CD14-positive monocyte (primary cell): ENCODE measurements around the gene ARF5. TPM values are rescaled to one million over a fixed set of nuclear protein-coding genes. Genes with fewer than 3 reads are reported as not detected.

Source experiments
- DNase-seq, 3 donors: peaks; one replicate each; pipeline ENCODE4 v3.0.0-alpha.2; 2011 to 2022
- H2AFZ ChIP-seq: 2 replicates; pipeline ENCODE4 v1.6.0; 2012; ENCODE audit warnings: mild to moderate bottlenecking, low read depth, low read length, inconsistent platforms; ENCODE audit not compliant: insufficient read depth, poor library complexity, severe bottlenecking
- H3K27ac ChIP-seq, 2 donors: 1 replicate in 1 of 2; 2 replicates in 1 of 2; pipeline ENCODE4 v1.5.1; 2012 to 2013; ENCODE audit warnings: low read length in 2 of 2, control low read depth in 1 of 2, inconsistent platforms in 1 of 2, low read depth in 1 of 2, mild to moderate bottlenecking in 1 of 2
- H3K27me3 ChIP-seq, 2 donors: one replicate each; pipeline versions ENCODE4 v1.6.0 to v1.6.1; 2011 to 2013; ENCODE audit warnings: low read length in 2 of 2; ENCODE audit not compliant: control insufficient read depth in 2 of 2, insufficient read depth in 2 of 2
- H3K36me3 ChIP-seq, 2 donors: replicated peaks in 1 of 2; 1 replicate in 1 of 2; 2 replicates in 1 of 2; pipeline versions ENCODE4 v1.5.1 to v1.6.1; 2012 to 2013; ENCODE audit warnings: low read length in 2 of 2, control low read depth in 1 of 2, inconsistent platforms in 1 of 2, mild to moderate bottlenecking in 1 of 2; ENCODE audit not compliant: insufficient read depth in 2 of 2, control insufficient read depth in 1 of 2
- H3K4me1 ChIP-seq, 2 donors: 1 replicate in 1 of 2; 2 replicates in 1 of 2; pipeline versions ENCODE4 v1.5.1 to v1.6.1; 2012 to 2013; ENCODE audit warnings: low read length in 2 of 2, control low read depth in 1 of 2, inconsistent platforms in 1 of 2, mild to moderate bottlenecking in 1 of 2, moderate library complexity in 1 of 2; ENCODE audit not compliant: insufficient read depth in 2 of 2, control insufficient read depth in 1 of 2
- H3K4me2 ChIP-seq: replicated peaks from 2 replicates; pipeline ENCODE3; 2012; ENCODE audit warnings: low read length, moderate library complexity, mild to moderate bottlenecking; ENCODE audit not compliant: poor library complexity, severe bottlenecking; ENCODE audit errors: extremely low read depth
- H3K4me3 ChIP-seq, 3 experiments: fragments of 200-600 bp in 1 of 3; sonication (generic) in 1 of 3; replicated peaks in 1 of 3; 1 replicate in 2 of 3; 2 replicates in 1 of 3; pipeline ENCODE4 v1.5.1; 2011 to 2013; ENCODE audit warnings: low read length in 3 of 3, mild to moderate bottlenecking in 3 of 3, control low read depth in 2 of 3, low read depth in 2 of 3, inconsistent platforms in 1 of 3, moderate library complexity in 1 of 3
- H3K79me2 ChIP-seq: 2 replicates; pipeline ENCODE4 v1.6.0; 2012; ENCODE audit warnings: mild to moderate bottlenecking, control low read depth, inconsistent platforms, low read length, moderate library complexity; ENCODE audit not compliant: insufficient read depth
- H3K9ac ChIP-seq: 2 replicates; pipeline ENCODE4 v1.6.0; 2017; ENCODE audit warnings: low read length, mild to moderate bottlenecking; ENCODE audit not compliant: insufficient read depth, poor library complexity, severe bottlenecking
- H3K9me3 ChIP-seq, 2 donors: replicated peaks in 1 of 2; 1 replicate in 1 of 2; 2 replicates in 1 of 2; pipeline versions ENCODE4 v1.5.1 to v1.6.1; 2012 to 2013; ENCODE audit warnings: low read length in 2 of 2, control low read depth in 1 of 2; ENCODE audit not compliant: control insufficient read depth in 1 of 2, insufficient read depth in 1 of 2
- H4K20me1 ChIP-seq: 2 replicates; pipeline ENCODE4 v1.6.0; 2012; ENCODE audit warnings: mild to moderate bottlenecking, low read length, control low read depth, moderate library complexity; ENCODE audit not compliant: insufficient read depth
- H3K27ac Mint-ChIP-seq, 7 donors: one replicate each; pipeline ENCODE4 v1.8.0; 2020; ENCODE audit warnings: mild to moderate bottlenecking in 7 of 7, mixed read lengths in 7 of 7, moderate library complexity in 6 of 7, inconsistent platforms in 2 of 7
- H3K27me3 Mint-ChIP-seq, 3 donors: one replicate each; pipeline ENCODE4 v1.8.0; 2021 to 2022; ENCODE audit warnings: low read depth in 3 of 3, mild to moderate bottlenecking in 3 of 3, mixed read lengths in 3 of 3, moderate library complexity in 3 of 3, inconsistent platforms in 1 of 3
- H3K36me3 Mint-ChIP-seq, 2 donors: one replicate each; pipeline ENCODE4 v1.8.0; 2020; ENCODE audit warnings: mixed read lengths in 2 of 2, inconsistent platforms in 1 of 2, mild to moderate bottlenecking in 1 of 2
- H3K4me1 Mint-ChIP-seq: one replicate; pipeline ENCODE4 v1.8.0; 2020; ENCODE audit warnings: mild to moderate bottlenecking, mixed read lengths
- H3K4me3 Mint-ChIP-seq, 2 donors: one replicate each; pipeline ENCODE4 v1.8.0; 2020; ENCODE audit warnings: mild to moderate bottlenecking in 2 of 2, mixed read lengths in 2 of 2, moderate library complexity in 1 of 2
- H3K9me3 Mint-ChIP-seq, 7 donors: one replicate each; pipeline ENCODE4 v1.8.0; 2020 to 2022; ENCODE audit warnings: mixed read lengths in 7 of 7, mild to moderate bottlenecking in 6 of 7, moderate library complexity in 6 of 7, inconsistent platforms in 2 of 7
- CTCF ChIP-seq: fragments of 200-600 bp; IDR thresholded peaks from one replicate; pipeline ENCODE4 v1.8.0; 2022; ENCODE audit warnings: antibody characterized with exemption, mild to moderate bottlenecking
- WGBS: methylation state at CpG from one replicate; pipeline ENCODE4 v1.1.5; 2013; ENCODE audit warnings: missing lambda C conversion rate; ENCODE audit not compliant: insufficient coverage; 5-methylcytosine and 5-hydroxymethylcytosine counted together
- intact Hi-C, 2 donors: fragments of 100-400 bp; cut with micrococcal nuclease; formaldehyde crosslinking; loops; one replicate each; pipeline versions ENCODE4 v1.15.0 to v1.15.1; 2023
- polyA plus RNA-seq, 3 donors: library from polyadenylated mRNA; depleted of rRNA in 1 of 3; unstranded in 2 of 3; stranded (reverse) in 1 of 3; fragments of 300-500 nt in 2 of 3; fragments of >200 nt in 1 of 3; fragmentation: Illumina TruSeq in 2 of 3; gene quantifications; 1 replicate in 2 of 3; 2 replicates in 1 of 3; pipeline ENCODE4 v1.2.3, GENCODE V29; 2012 to 2021

Gene ARF5
- polyA plus RNA-seq, 3 donors, result 278 to 408 (median 313) TPM

- Mint-ChIP-seq H3K9me3 (peaks cover 0 to 2% (median 0%) of the 10 kb centered on the region in 7 donors), H3K36me3 (peaks cover 44 to 52% of the 10 kb centered on the region in 2 donors), H3K4me3 (no peak overlapping the region), H3K4me1 (peaks cover 45% of the 10 kb centered on the region), H3K27me3 (peaks cover 0 to 2% (median 2%) of the 10 kb centered on the region in 3 donors), H3K27ac (no peak overlapping the region)
- no peaks in the 10 kb centered on the region for H3K9me3 ChIP-seq
- no peak for TF ChIP-seq CTCF
- no peak overlapping the region for H3K4me2 ChIP-seq
- H3K36me3 ChIP-seq, result peaks cover 27 to 65% of the 10 kb centered on the region in 2 donors
- intact Hi-C loops, result no loop called here
- no peak overlapping the region for H3K4me3 ChIP-seq
- no peak overlapping the region for H2AFZ ChIP-seq
- no peak overlapping the region for H3K9ac ChIP-seq
- no peak for DNase-seq
- H3K4me1 ChIP-seq, result peaks cover 29 to 38% of the 10 kb centered on the region in 2 donors
- H3K79me2 ChIP-seq, result peaks cover 37% of the 10 kb centered on the region
- no CpG with 5 or more reads among the region's 1 CpG for WGBS
- no peak overlapping the region for H3K27ac ChIP-seq
- H4K20me1 ChIP-seq, result peaks cover 56% of the 10 kb centered on the region
- no peaks in the 10 kb centered on the region for H3K27me3 ChIP-seq
These were observed 6.5 kb upstream of the ARF5 start for GRCh38 chr7:127581716-127582115.

DNA sequence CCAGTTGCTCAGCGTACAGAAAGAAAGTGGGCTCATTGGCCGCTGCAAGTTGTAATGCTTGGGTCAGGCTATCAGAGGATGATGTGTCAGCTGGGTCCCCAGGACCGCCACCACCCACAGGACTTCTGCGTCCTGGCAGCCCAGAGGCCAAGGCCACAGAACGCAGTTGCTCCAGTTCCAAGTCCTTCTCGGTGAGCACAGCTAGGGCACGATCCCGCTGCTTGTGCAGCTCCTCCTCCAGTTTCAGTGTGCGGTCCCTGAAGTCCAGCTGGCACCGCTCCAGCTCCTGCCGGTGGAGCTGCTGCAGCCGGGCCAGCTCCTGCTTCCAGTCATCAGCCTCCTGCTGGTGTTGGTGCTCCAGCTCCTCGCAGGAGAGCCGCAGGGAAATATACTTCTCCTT lies 5.8 kb upstream of the ARF5 start:
- H3K27ac ChIP-seq, result no peak overlapping the region
- Mint-ChIP-seq H3K27me3 (peaks cover 0 to 2% (median 2%) of the 10 kb centered on the region in 3 donors), H3K9me3 (peaks cover 0 to 2% (median 0%) of the 10 kb centered on the region in 7 donors), H3K4me1 (peaks cover 50% of the 10 kb centered on the region), H3K27ac (no peak overlapping the region), H3K4me3 (no peak overlapping the region), H3K36me3 (peaks cover 44 to 51% of the 10 kb centered on the region in 2 donors)
- H3K4me3 ChIP-seq, result no peak overlapping the region
- intact Hi-C loops, result no loop called here
- H3K79me2 ChIP-seq, result peaks cover 37% of the 10 kb centered on the region
- H3K9me3 ChIP-seq, result no peaks in the 10 kb centered on the region
- peaks cover 30 to 39% of the 10 kb centered on the region in 2 donors for H3K4me1 ChIP-seq
- no peak overlapping the region for H3K9ac ChIP-seq
- 96% methylated on average over 14 of the region's 14 CpGs for WGBS
- H3K4me2 ChIP-seq, result no peak overlapping the region
- DNase-seq, result no peak
- peaks cover 56% of the 10 kb centered on the region for H4K20me1 ChIP-seq
- TF ChIP-seq CTCF, result no peak
- peaks cover 27 to 65% of the 10 kb centered on the region in 2 donors for H3K36me3 ChIP-seq
- no peak overlapping the region for H2AFZ ChIP-seq
- no peaks in the 10 kb centered on the region for H3K27me3 ChIP-seq
